GM12875 (cell line): ENCODE results near the gene LRP1B.

Source experiments
- H3K4me3 ChIP-seq: one replicate; pipeline ENCODE4 v1.5.1; 2011; ENCODE audit warnings: low read depth, low read length, control low read depth
- TF ChIP-seq, protein P1 (sequence below): IDR thresholded peaks from 2 replicates; pipeline ENCODE4 v1.5.1; 2011; ENCODE audit warnings: low read depth, mild to moderate bottlenecking, control low read depth, inconsistent platforms, low read length, moderate library complexity, borderline replicate concordance; ENCODE audit not compliant: insufficient read depth

Gene LRP1B

DNA sequence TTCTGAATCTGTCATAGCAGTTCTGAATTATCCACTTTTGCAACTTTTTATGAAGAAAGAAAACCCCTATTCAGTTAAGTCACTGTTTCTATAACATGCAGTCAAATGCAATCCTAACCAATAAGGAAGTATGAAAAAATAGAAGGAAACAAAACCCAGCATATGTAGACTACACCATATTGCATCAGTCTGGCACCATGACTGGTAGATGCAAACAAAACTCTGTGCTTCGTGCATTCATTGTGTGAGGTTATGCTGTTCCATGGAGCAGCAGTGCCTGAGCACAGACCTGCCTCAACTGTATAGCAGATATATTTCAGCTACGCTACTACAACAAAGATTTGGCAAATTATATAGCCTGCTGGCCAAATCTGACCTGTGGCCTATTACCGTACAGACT is 325.5 kb downstream of the LRP1B start:
- no peak overlapping the region for H3K4me3 ChIP-seq
- TF ChIP-seq, protein P1, sequence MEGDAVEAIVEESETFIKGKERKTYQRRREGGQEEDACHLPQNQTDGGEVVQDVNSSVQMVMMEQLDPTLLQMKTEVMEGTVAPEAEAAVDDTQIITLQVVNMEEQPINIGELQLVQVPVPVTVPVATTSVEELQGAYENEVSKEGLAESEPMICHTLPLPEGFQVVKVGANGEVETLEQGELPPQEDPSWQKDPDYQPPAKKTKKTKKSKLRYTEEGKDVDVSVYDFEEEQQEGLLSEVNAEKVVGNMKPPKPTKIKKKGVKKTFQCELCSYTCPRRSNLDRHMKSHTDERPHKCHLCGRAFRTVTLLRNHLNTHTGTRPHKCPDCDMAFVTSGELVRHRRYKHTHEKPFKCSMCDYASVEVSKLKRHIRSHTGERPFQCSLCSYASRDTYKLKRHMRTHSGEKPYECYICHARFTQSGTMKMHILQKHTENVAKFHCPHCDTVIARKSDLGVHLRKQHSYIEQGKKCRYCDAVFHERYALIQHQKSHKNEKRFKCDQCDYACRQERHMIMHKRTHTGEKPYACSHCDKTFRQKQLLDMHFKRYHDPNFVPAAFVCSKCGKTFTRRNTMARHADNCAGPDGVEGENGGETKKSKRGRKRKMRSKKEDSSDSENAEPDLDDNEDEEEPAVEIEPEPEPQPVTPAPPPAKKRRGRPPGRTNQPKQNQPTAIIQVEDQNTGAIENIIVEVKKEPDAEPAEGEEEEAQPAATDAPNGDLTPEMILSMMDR, result no peak

DNA sequence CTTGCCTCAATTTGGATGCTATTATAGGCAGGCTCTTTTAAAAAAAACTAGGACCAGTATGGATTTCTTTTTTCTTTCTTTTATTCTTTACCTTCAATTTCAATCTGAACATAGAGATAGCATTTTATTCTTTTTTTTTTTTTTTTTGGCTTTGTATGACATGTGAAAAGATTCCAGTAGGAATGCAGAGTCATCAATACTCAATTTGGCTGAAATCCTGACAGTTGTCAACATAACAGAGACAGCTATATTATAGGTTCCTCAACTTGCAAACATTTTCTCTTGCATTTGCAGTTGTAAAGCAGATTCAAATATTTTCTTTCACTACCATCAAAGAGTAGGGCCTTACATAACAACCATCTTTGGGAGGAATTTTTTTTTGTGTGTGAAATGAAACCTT is 334.4 kb downstream of the LRP1B start:
- TF ChIP-seq, protein P1, result no peak
- no peak overlapping the region for H3K4me3 ChIP-seq

GRCh38 chr2:141791521-141791920 is 339.3 kb downstream of the LRP1B start:
- TF ChIP-seq, protein P1, result no peak
- H3K4me3 ChIP-seq, result no peak overlapping the region

- H3K4me3 ChIP-seq, result no peak overlapping the region
- TF ChIP-seq, protein P1, result no peak
Observed at GRCh38 chr2:141782574-141782973, 348.2 kb downstream of the LRP1B start.

- TF ChIP-seq, protein P1, result no peak
- H3K4me3 ChIP-seq, result no peak overlapping the region
Observed at GRCh38 chr2:141778315-141778835, 352.4 kb downstream of the LRP1B start.

- H3K4me3 ChIP-seq, result no peak overlapping the region
- TF ChIP-seq, protein P1, result no peak
Observed at GRCh38 chr2:141770530-141770929, 360.3 kb downstream of the LRP1B start.

DNA sequence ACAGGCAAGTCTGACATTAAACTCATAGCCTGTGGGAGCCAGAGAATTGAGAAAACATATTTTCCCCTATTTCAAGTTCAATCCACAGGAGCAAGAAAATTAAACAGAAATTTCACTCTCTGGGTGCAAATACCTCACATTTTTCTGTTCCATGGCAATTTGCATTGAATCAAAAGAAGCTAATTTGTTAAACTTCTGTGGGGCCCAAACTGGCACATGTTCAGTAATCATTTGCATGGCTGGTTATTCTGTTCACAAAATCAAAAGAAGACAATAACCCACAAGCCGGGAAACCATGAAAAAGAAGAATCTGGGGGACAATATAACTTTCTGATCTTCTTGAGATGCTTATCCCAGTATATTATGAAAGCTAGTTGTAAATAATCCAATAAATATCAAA is 363.1 kb downstream of the LRP1B start:
- no peak overlapping the region for H3K4me3 ChIP-seq
- TF ChIP-seq, protein P1, result no peak
